Stomach (tissue), 4 donors: ENCODE data around the gene TP53I3.

Experiments used
- CTCF ChIP-seq, 7 experiments: fragments of 450-650 bp in 4 of 7; fragments of 200-600 bp in 3 of 7; sonication (generic) in 3 of 7; IDR thresholded peaks; one replicate each; pipeline ENCODE4 v1.5.1; 2016 to 2019; ENCODE audit warnings: antibody characterized with exemption in 7 of 7, control low read depth in 2 of 7, mild to moderate bottlenecking in 1 of 7
- POLR2A ChIP-seq, 4 donors: fragments of 450-650 bp; IDR thresholded peaks; one replicate each; pipeline ENCODE4 v1.6.1; 2016; ENCODE audit warnings: antibody characterized with exemption in 4 of 4, control low read depth in 2 of 4, mild to moderate bottlenecking in 1 of 4, moderate library complexity in 1 of 4

- TF ChIP-seq POLR2A (IDR thresholded peaks at IDR 0.05) (no peak), CTCF (IDR thresholded peaks at IDR 0.05) (no peak)
These were observed 37.9 kb upstream of the TP53I3 start for GRCh38 chr2:24122366-24123194.
